Peyer's patch (tissue), 4 donors: Measurements from ENCODE around the gene ORC5.

Source experiments
- CTCF ChIP-seq, 6 experiments: fragments of 450-650 bp in 4 of 6; fragments of 200-600 bp in 2 of 6; sonication (generic) in 1 of 6; IDR thresholded peaks; one replicate each; pipeline ENCODE4 v1.5.1; 2017 to 2019; ENCODE audit warnings: antibody characterized with exemption in 6 of 6, mild to moderate bottlenecking in 3 of 6, moderate library complexity in 1 of 6
- POLR2A ChIP-seq, 2 donors: fragments of 450-650 bp; IDR thresholded peaks; one replicate each; pipeline ENCODE4 v1.5.1; 2017; ENCODE audit warnings: antibody characterized with exemption in 2 of 2, mild to moderate bottlenecking in 2 of 2, moderate library complexity in 2 of 2

- TF ChIP-seq CTCF (IDR thresholded peaks at IDR 0.05) (no peak), POLR2A (IDR thresholded peaks at IDR 0.05) (no peak)
Measured at GRCh38 chr7:104124469-104124868, 83.3 kb downstream of the ORC5 start.
